K562 (cell line): ENCODE data around the gene ANKRD31. TPM values are rescaled to one million over a fixed set of nuclear protein-coding genes. Genes with fewer than 3 reads are reported as not detected.

Experiments
- FOXJ3 ChIP-seq: sonication (generic); formaldehyde crosslinking; IDR thresholded peaks from 2 replicates; pipeline ENCODE4 v1.4.0; 2020; ENCODE audit warnings: mild to moderate bottlenecking, missing genetic modification reagents
- FOXP1 ChIP-seq: sonication (generic); formaldehyde crosslinking; IDR thresholded peaks from 2 replicates; pipeline ENCODE4 v1.8.0; 2022; ENCODE audit warnings: mild to moderate bottlenecking, missing genetic modification reagents
- HMG20B ChIP-seq: fragments of 250-450 bp; sonication (Bioruptor Pico); IDR thresholded peaks from 2 replicates; pipeline ENCODE4 v1.5.0; 2021; ENCODE audit warnings: mild to moderate bottlenecking
- NFXL1 ChIP-seq: fragments of 450-650 bp; formaldehyde crosslinking; IDR thresholded peaks from 2 replicates; pipeline ENCODE4 v1.4.0; 2021; ENCODE audit warnings: mild to moderate bottlenecking
- ZNF318 ChIP-seq, 2 experiments: fragments of 450-650 bp; IDR thresholded peaks; 2 replicates each; pipeline ENCODE4 v1.6.1; 2016; ENCODE audit warnings: mild to moderate bottlenecking in 2 of 2, borderline replicate concordance in 1 of 2, low read depth in 1 of 2, moderate library complexity in 1 of 2
- ZNF324 ChIP-seq: fragments of 250-450 bp; sonication (Bioruptor Pico); IDR thresholded peaks from 2 replicates; pipeline ENCODE4 v1.4.0; 2020; ENCODE audit warnings: mild to moderate bottlenecking
- ZNF586 ChIP-seq: fragments of 450-650 bp; formaldehyde crosslinking; conservative IDR thresholded peaks from 2 replicates; pipeline ENCODE4 v1.4.0; 2020; ENCODE audit warnings: mild to moderate bottlenecking, moderate library complexity
- ZNF668 ChIP-seq: fragments of 250-450 bp; sonication (Bioruptor Pico); IDR thresholded peaks from 2 replicates; pipeline ENCODE4 v1.8.0; 2022; ENCODE audit warnings: mild to moderate bottlenecking, inconsistent platforms
- polyA plus RNA-seq, 8 experiments: library from polyadenylated mRNA; depleted of rRNA in 4 of 8; stranded (reverse) in 5 of 8; unstranded in 3 of 8; fragments of >200 nt; fragmentation: Nextera tagmentation in 2 of 8; fragmentation: Illumina TruSeq in 1 of 8; extraction: Ambion mirVana in 2 of 8; extraction: Trizol in 1 of 8; gene quantifications; 2 replicates each; pipeline versions ENCODE4 v1.2.1 to v1.2.3, GENCODE V29; 2011 to 2014; ENCODE audit warnings: inconsistent platforms in 1 of 8, missing spikeins in 1 of 8
- total RNA-seq, 7 experiments: library from RNA; depleted of rRNA in 6 of 7; stranded (reverse); fragments of >200 nt in 6 of 7; fragmentation: Illumina TruSeq in 2 of 7; extraction: Trizol in 2 of 7; gene quantifications; 2 replicates each; pipeline versions ENCODE4 v1.2.1 to v1.2.3, GENCODE V29; 2011 to 2021; ENCODE audit warnings: low replicate concordance in 1 of 7

Gene ANKRD31
- total and polyA plus RNA-seq, 9 of the 15 experiments (the other 6 are each of a cell fraction or from before 2014, with no cell fraction given) = under 0.01 to 0.11 (median 0.05) TPM; not detected in 1

- no peak for TF ChIP-seq ZNF318 (IDR thresholded peaks at IDR 0.05; ENCODE audit: borderline replicate concordance in 1 of 2, low read depth in 1 of 2)
- no peak for TF ChIP-seq HMG20B (CRISPR knock-in tag)
- TF ChIP-seq FOXP1 (CRISPR knock-in tag) = no peak
- TF ChIP-seq ZNF324 (CRISPR knock-in tag) = no peak
- TF ChIP-seq NFXL1 = no peak
- TF ChIP-seq ZNF668 = no peak
- no peak for TF ChIP-seq FOXJ3 (CRISPR knock-in tag)
- TF ChIP-seq ZNF586 = no peak
Measured at GRCh38 chr5:75236322-75237316, at the start of gene ANKRD31 (continued).
